Tibial nerve (tissue), 3 donors: ENCODE results near the gene MYRIP.

Experiments
- EP300 ChIP-seq, 2 donors: sonication (generic); formaldehyde crosslinking; IDR thresholded peaks; one replicate each; pipeline ENCODE4 v1.6.1; 2017; ENCODE audit warnings: antibody characterized with exemption in 2 of 2, mild to moderate bottlenecking in 1 of 2
- POLR2A ChIP-seq, 2 donors: fragments of 450-650 bp; IDR thresholded peaks; one replicate each; pipeline ENCODE4 v1.6.1; 2017; ENCODE audit warnings: antibody characterized with exemption in 2 of 2, mild to moderate bottlenecking in 2 of 2, moderate library complexity in 2 of 2

DNA sequence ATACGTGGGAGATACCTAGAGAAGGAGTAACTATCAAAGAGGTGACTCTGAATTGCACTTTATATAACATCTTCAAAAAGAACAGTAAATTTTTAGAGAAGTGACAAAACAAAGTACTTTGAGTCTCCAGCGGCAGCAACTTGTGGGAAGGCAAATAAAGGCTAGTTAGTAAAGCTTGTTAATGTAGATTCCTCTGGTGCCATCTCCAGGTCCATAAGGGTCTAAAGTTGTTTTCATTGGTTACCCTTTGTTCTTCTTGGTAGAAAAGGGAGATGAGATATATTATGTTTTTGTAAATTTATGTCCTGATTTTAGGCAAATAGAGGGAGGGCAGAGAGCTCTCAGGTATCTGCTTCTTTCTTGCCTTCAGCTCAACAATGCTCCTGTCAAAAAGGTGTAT, 161.6 kb downstream of the MYRIP start:
- TF ChIP-seq POLR2A (IDR thresholded peaks at IDR 0.05) (no peak), EP300 (IDR thresholded peaks at IDR 0.05) (no peak)
